ENCODE measurements around the gene ZNF382.

- no peak for TF ChIP-seq POLR2A (IDR thresholded peaks at IDR 0.05; ENCODE audit: low read depth, low read length)
- no peak for TF ChIP-seq CTCF (conservative IDR thresholded peaks at IDR 0.05; ENCODE audit: low read depth, low read length)
- no peak for TF ChIP-seq RFX5 (IDR thresholded peaks at IDR 0.05; ENCODE audit: low read depth, low read length)
Measured at GRCh38 chr19:36627057-36627456, 21.9 kb downstream of the ZNF382 start.

Data from IMR-90 (cell line).